Stimulated activated naive CD4-positive, alpha-beta T cell treated with Interleukin-2 at 50 U/mL for 16 hours (primary cell): ENCODE measurements around the gene CACNA2D2.
"Not testable (repeated sequence)": the region's sequence is repeated elsewhere in the genome, so short reads cannot be mapped to it uniquely, and the experiment has no call there.

ENCODE experiments used
- DNase-seq: peaks from one replicate; lab custom pipeline; 2025; lab: John Stamatoyannopoulos, UW

Gene CACNA2D2

DNA sequence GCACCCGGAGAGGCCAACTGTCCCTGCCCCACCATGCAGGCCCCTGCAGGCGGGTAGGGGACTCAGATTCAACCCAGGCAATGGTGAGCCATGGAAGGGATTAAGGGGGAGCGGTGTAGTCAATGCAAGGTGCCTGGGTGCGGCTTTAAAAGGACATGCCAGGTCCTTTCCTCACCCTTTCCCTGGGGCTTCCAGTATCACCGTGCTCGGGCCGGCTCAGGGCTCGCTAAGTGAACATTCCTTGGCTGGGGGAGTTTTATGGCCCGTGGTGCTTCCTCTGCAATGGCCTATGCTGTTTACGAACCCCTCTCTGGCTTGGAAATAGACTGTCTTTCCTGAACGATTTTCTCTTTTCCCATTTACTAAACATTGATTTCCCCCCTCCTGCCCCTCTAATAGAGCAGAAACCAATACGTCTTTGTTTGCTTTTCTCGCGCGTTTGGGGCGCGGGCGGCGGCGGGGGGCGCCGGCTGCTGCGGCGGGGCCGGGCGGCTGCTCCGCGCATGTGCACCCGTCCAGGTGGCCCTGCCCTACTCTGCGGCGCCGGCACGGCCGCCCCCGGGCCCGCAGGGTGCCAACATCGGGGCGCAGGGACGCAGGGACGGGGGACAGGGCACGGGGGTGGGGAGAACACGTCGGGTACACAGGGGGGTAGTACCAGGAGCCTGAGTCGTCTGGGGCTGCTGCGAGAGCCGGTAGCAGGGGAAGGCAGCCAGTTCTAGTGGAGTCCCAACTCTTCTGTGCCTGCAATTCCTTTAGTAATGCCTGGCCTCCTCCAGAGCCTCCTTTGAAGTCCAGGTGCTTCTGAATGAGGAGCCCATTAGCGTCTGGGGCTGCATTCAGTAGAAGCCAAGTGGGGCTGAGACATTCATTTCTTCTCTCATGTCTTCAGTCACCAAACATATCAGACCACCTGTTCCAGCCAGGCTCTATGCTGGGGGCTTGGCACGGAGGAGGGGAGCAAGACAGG is 26.9 kb upstream of the CACNA2D2 start:
- DNase-seq: no peak

DNA sequence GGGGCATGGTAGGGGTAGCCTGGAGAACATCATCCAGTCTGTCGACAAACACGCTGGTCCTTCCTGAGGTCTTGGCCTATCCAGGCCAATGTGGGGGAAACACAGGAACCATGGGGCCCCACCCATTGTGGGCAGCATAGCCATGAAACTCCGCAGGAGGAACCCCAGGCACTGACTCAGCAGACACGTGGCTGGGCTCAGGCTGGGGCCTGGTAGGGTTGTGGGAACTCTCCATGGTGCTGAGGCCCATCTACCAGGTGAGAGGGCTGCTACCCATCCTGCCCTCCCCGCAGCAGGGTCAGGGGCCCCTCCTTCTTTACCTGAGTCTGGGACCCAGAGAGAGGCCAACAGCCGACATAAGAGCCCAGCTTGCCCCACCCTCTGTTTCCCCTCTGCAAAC is 22.6 kb upstream of the CACNA2D2 start:
- DNase-seq: peak; percentile 31

DNA sequence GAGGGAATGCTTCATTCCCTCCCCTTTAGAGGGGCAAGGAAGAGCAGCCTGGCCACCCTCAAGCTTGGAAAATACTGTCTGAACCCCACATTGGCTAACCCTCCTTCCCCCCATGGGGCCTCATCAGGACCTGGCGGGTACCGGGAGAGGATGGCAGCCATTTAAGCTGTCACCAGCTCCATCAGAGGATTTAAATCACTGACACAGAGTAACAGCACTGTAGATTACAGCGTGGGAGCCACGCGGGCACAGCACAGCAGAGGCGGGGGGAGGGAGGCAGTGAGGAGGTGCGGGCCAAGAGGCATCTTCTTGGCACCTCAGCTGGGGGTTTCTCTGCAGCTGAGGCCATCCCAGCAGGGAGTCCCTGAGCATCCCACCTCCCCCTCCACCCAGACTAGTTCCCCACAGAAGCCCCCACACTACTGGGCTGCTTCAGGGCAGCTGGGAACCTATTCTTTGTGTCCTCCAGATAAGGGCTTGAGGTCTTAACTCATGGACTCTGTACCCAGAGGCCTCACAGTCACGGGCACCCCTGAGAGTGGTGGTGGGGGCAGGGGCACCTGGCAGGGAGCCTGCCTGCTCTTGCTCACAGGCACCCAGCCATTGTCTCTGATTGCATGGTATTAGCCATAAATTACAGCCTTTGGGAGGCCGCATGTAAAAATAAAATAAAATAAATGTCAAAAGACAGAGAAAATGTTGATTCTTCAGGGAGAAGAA is 21.9 kb upstream of the CACNA2D2 start:
- no peak for DNase-seq

DNA sequence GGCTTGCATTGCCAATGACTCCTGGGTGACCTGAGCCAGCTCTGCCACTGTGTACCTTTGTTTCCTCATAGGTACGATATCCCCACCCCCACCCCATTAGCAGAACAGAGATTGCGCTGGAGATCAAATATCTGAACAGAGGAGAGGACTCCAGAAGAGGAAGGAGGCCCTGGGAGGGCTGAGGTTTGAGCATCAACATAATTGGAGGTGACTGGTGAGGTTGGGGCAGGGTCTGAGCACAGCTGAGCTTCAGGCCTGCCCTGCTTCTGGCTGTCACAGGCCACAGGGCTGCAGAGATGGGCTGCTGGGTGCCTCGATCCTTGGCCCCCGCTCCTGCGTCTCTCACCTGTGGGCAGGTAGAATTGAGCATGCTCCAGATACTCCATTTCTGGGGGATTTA is 21.3 kb upstream of the CACNA2D2 start:
- no peak for DNase-seq

- no peak for DNase-seq
Measured at GRCh38 chr3:50523279-50523811, 19.9 kb upstream of the CACNA2D2 start.

GRCh38 chr3:50521572-50521971 is 18.1 kb upstream of the CACNA2D2 start:
- no peak for DNase-seq

- DNase-seq: no peak
Measured at GRCh38 chr3:50520849-50521248, 17.4 kb upstream of the CACNA2D2 start.

- peak; percentile 59 for DNase-seq
Measured at GRCh38 chr3:50519471-50520089, 16.1 kb upstream of the CACNA2D2 start.

DNA sequence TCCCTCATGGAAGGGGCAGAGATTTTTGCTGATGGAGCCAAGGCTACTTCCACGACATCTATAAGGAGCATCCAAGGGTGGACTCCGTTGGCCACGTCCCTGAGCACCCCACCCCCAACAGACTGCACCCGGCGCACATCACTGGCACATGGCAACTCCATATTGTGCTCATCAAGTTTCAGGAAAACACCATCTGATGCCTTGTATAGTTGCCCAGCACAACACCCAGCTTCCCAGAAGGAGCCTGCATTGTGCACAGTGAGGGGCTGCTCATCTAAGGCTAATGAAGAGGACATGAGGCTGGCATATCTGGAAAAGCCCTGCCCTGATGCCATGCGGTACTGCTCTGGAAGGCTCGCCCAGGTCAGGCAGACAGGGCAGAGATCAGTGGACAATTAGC is 15.0 kb upstream of the CACNA2D2 start:
- no peak for DNase-seq

GRCh38 chr3:50517721-50518206 is 14.3 kb upstream of the CACNA2D2 start:
- DNase-seq: no peak

DNA sequence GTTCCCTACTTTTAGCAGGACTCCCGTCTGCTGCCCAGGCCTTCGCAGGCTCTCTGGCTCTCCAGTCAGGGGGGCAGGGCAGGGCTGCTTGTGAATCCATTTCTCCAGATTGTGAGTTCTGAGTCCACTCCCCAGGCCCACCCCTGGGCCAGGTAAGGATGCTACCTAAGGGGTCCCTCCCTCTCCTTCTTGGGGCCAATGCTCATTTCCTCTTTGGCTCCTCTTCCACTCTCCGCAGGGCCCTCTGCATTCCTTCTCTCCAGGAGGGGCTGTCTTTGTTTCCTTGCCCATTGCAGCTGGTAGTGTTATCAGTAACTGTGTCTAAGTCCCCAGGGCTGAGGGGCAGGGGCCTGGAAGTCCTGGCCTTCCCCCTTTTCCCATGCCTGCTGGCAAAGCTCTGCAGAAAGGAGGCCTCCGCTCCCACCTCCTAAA is 13.0 kb upstream of the CACNA2D2 start:
- no peak for DNase-seq

GRCh38 chr3:50515565-50516439 is 12.4 kb upstream of the CACNA2D2 start:
- DNase-seq: no peak

GRCh38 chr3:50512908-50513307 is 9.5 kb upstream of the CACNA2D2 start:
- DNase-seq: not testable (repeated sequence)

GRCh38 chr3:50512131-50512530 is 8.7 kb upstream of the CACNA2D2 start:
- no peak for DNase-seq

DNA sequence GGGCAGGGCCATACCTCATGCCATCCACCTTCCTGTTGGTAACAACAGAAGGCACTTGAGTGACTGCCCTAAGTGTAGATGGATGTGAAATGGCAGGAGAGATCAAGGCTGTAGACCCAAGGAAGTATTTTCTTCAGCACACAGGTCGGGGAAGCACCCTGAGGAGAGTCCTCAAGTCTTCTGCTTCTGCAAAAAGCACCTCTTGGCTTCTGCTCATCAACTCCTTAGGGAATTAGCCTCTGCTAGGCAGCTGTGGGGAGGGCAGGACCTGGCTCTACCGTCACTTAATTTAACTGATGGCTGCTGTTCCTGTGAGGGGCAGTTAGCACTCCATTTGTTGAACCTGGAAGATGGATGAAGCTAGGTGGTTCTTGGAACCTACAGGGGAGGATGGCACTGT is 6.9 kb upstream of the CACNA2D2 start:
- no peak for DNase-seq

GRCh38 chr3:50509715-50510114 is 6.3 kb upstream of the CACNA2D2 start:
- DNase-seq: no peak

DNA sequence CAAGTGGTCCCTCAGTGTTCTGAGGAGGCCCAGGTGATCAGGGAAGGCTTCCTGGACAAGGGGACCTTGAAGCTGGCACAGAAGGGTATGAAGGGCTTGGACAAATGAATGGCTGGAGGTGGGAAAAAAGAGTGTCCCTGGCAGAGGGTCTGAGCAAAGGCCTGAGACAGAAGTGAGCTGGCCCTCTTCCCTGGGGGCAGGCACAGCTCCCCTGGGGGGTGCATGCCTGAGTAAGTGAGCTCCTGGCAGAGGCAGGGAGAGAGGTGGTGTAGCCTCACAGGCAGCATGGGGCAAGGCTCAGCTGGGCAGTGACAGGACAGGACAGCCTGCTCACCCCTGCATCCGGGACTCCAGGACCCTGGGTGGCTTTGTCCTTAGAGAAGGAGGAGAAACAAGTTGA is 5.4 kb upstream of the CACNA2D2 start:
- no peak for DNase-seq

GRCh38 chr3:50506169-50506568 is 2.7 kb upstream of the CACNA2D2 start:
- DNase-seq: no peak

DNA sequence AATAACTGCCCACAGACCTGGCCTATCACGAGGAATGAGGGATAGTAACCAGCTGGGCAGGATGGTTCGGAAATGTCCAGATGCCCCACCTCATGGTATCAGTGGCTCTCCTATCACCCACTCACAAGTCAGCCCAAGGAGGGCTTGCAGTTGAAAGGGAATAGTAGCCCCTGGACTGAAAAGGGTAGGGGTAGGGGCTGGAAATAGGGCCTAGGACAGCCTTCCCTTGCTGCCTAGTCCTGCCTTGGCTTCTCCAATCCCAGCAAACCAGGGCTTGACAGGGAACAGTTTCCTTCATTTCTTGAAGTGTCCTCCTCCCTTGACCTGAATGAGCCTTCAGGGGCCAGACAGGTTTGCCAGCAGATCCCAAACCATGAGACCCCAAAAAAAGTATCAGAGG is 1.2 kb upstream of the CACNA2D2 start:
- DNase-seq: no peak

DNA sequence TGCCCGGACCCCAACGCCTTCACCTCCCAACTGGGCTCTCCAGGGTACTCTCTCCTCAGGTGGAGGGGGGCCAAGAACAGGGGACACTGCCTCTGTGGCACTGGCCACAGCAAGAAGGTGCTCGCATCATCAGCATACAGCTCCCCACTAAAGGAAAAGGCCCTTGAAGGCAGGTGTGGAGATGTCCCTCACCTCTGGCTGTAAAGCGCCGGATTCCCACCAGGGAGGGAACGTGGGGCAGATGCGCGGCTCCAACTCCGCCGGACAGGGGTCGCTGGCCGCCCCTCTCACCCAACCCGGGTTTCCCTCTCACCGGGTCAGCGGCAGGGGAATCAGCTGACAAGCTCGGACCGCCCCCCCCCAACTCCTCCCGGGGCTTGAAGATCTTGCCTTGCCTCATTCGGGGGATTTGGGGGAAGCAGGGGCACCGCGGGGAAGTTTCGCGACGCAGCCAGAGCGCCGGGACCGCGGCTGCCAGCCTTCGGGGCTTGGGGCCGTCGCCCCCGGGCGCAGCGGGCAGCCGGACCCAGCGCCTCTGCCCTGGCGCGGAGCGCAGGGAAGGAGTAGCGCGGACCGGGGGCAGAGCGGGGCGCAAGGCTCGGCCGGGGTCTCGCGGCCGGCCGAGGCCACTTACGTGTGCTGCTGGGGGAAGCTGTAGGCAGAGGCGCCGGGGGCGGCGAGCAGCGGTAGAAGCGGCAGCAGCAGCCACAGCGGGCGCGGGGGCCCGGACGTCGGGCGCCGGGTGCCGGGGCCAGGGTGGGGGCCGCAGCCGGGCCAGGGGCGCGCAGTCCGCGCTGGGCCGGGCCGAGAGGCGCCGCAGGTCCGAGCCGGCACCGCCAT is 630 bp downstream of the CACNA2D2 start:
- DNase-seq: no peak
